Thoracic aorta (tissue), 2 donors: Measurements from ENCODE around the gene FAM131C. TPM values are rescaled to one million over a fixed set of nuclear protein-coding genes. Genes with fewer than 3 reads are reported as not detected.
"Not testable (repeated sequence)": the region's sequence is repeated elsewhere in the genome, so short reads cannot be mapped to it uniquely, and the experiment has no call there.

Experiments used
- ATAC-seq: fragments of 150-250 bp; one replicate; pipeline ENCODE4 v1.8.0; 2017; ENCODE audit warnings: low read depth; ENCODE audit not compliant: insufficient number of reproducible peaks, low FRiP score
- DNase-seq: peaks from one replicate; pipeline ENCODE4 v3.0.0-alpha.2; 2020; ENCODE audit warnings: low spot score
- H3K27ac ChIP-seq, 2 donors: fragments of 200-600 bp; sonication (generic); 1 replicate in 1 of 2; 2 replicates in 1 of 2; pipeline ENCODE4 v1.5.1; 2016; ENCODE audit warnings: mild to moderate bottlenecking in 2 of 2, moderate library complexity in 2 of 2
- H3K27me3 ChIP-seq: fragments of 200-600 bp; sonication (generic); replicated peaks from 2 replicates; pipeline ENCODE4 v1.6.0; 2016; ENCODE audit warnings: mild to moderate bottlenecking; ENCODE audit not compliant: insufficient read depth
- H3K36me3 ChIP-seq: fragments of 200-600 bp; sonication (generic); one replicate; pipeline ENCODE4 v1.5.1; 2016
- H3K4me1 ChIP-seq, 2 donors: fragments of 200-600 bp; sonication (generic); 1 replicate in 1 of 2; 2 replicates in 1 of 2; pipeline versions ENCODE4 v1.5.1 to v1.6.0; 2016; ENCODE audit warnings: low read depth in 2 of 2, mild to moderate bottlenecking in 1 of 2; ENCODE audit not compliant: control insufficient read depth in 1 of 2
- H3K4me3 ChIP-seq: fragments of 200-600 bp; sonication (generic); 2 replicates; pipeline ENCODE4 v1.5.1; 2016; ENCODE audit warnings: mild to moderate bottlenecking
- H3K9me3 ChIP-seq: fragments of 200-600 bp; sonication (generic); 2 replicates; pipeline ENCODE4 v1.5.1; 2016
- CTCF ChIP-seq: fragments of 200-600 bp; sonication (generic); IDR thresholded peaks from one replicate; pipeline ENCODE4 v1.5.1; 2019; ENCODE audit warnings: antibody characterized with exemption
- total RNA-seq, 2 donors: library from RNA; depleted of rRNA; stranded (reverse); fragments of >200 nt; gene quantifications; one replicate each; pipeline versions ENCODE4 v1.1.0 to v1.2.3, GENCODE V29; 2016

FAM131C gene
- total RNA-seq, 2 donors from 2014 or later, result not detected

GRCh38 chr1:16063226-16063829, 10.1 kb downstream of the FAM131C start:
- H3K27ac ChIP-seq, result no peak overlapping the region
- peaks cover 4 to 18% of the 10 kb centered on the region in 2 donors for H3K4me1 ChIP-seq
- no peaks in the 10 kb centered on the region for H3K27me3 ChIP-seq
- no peak overlapping the region for H3K4me3 ChIP-seq
- no peak for TF ChIP-seq CTCF
- ATAC-seq (no peak), DNase-seq (no peak)
- H3K9me3 ChIP-seq, result no peaks in the 10 kb centered on the region
- H3K36me3 ChIP-seq, result no peaks in the 10 kb centered on the region

- H3K27me3 ChIP-seq, H3K4me3 ChIP-seq, H3K9me3 ChIP-seq, H3K36me3 ChIP-seq, H3K27ac ChIP-seq, DNase-seq, ATAC-seq: not testable (repeated sequence)
- peaks cover 0 to 11% of the 10 kb centered on the region in 2 donors for H3K4me1 ChIP-seq
Observed at GRCh38 chr1:16062687-16063075, 10.8 kb downstream of the FAM131C start.

- not testable (repeated sequence) for H3K4me1 ChIP-seq, ATAC-seq, H3K27ac ChIP-seq, H3K9me3 ChIP-seq, H3K36me3 ChIP-seq, DNase-seq, H3K27me3 ChIP-seq, H3K4me3 ChIP-seq
Observed at GRCh38 chr1:16061989-16062686, 11.3 kb downstream of the FAM131C start.

- Histone ChIP-seq H3K27ac (no peak overlapping the region), H3K9me3 (no peaks in the 10 kb centered on the region), H3K27me3 (no peaks in the 10 kb centered on the region), H3K4me3 (no peak overlapping the region), H3K4me1 (peaks cover 0 to 9% of the 10 kb centered on the region in 2 donors), H3K36me3 (no peaks in the 10 kb centered on the region)
- ATAC-seq (no peak), DNase-seq (no peak)
- TF ChIP-seq CTCF, result no peak
Observed at GRCh38 chr1:16061266-16061665, 12.2 kb downstream of the FAM131C start.

GRCh38 chr1:16058394-16059120, 14.9 kb downstream of the FAM131C start:
- not testable (repeated sequence) for H3K36me3 ChIP-seq, H3K9me3 ChIP-seq, H3K4me3 ChIP-seq, H3K27me3 ChIP-seq, H3K4me1 ChIP-seq, H3K27ac ChIP-seq, ATAC-seq, DNase-seq

- not testable (repeated sequence) for ATAC-seq, H3K27me3 ChIP-seq, H3K9me3 ChIP-seq, H3K4me3 ChIP-seq, H3K4me1 ChIP-seq, DNase-seq, H3K36me3 ChIP-seq, H3K27ac ChIP-seq
Observed at GRCh38 chr1:16057314-16057915, 16.0 kb downstream of the FAM131C start.

- not testable (repeated sequence) for H3K27ac ChIP-seq, H3K4me3 ChIP-seq, H3K36me3 ChIP-seq, H3K27me3 ChIP-seq, ATAC-seq, DNase-seq, H3K9me3 ChIP-seq, H3K4me1 ChIP-seq
Observed at GRCh38 chr1:16056521-16056912, 16.9 kb downstream of the FAM131C start.
